ENCODE results near the gene PCDHGB4.
A peak's percentile ranks its signal among the peaks of the same experiment; 100 is the strongest.

PCDHGB4 gene

GRCh38 chr5:141349917-141350619 lies 37.4 kb upstream of the PCDHGB4 start, which contains the start of gene PCDHGB1:
Gene PCDHGB1 (plus strand): TSS chr5:141350099. CDS start chr5:141350261, 162 bp downstream.
- no peak for DNase-seq (ENCODE audit: extremely low read depth, low read depth)
- TF ChIP-seq CTCF (IDR thresholded peaks at IDR 0.05; ENCODE audit: low read depth, low read length): peak; percentile 45

GRCh38 chr5:141351591-141351990 lies 35.9 kb upstream of the PCDHGB4 start:
- DNase-seq (ENCODE audit: extremely low read depth, low read depth): no peak
- TF ChIP-seq CTCF (IDR thresholded peaks at IDR 0.05; ENCODE audit: low read depth, low read length): no peak

GRCh38 chr5:141354900-141355469 lies 32.5 kb upstream of the PCDHGB4 start, which contains the start of gene PCDHGA4:
Gene PCDHGA4 (plus strand): TSS chr5:141355021. CDS start chr5:141355108, 87 bp downstream.
- no peak for DNase-seq (ENCODE audit: extremely low read depth, low read depth)
- TF ChIP-seq CTCF (IDR thresholded peaks at IDR 0.05; ENCODE audit: low read depth, low read length): peak; percentile 38

GRCh38 chr5:141355641-141356040 lies 31.9 kb upstream of the PCDHGB4 start:
- DNase-seq (ENCODE audit: extremely low read depth, low read depth): no peak
- no peak for TF ChIP-seq CTCF (IDR thresholded peaks at IDR 0.05; ENCODE audit: low read depth, low read length)

GRCh38 chr5:141356133-141356532 lies 31.4 kb upstream of the PCDHGB4 start:
- TF ChIP-seq CTCF (IDR thresholded peaks at IDR 0.05; ENCODE audit: low read depth, low read length): no peak
- DNase-seq (ENCODE audit: extremely low read depth, low read depth): no peak

- DNase-seq (ENCODE audit: extremely low read depth, low read depth): no peak
- TF ChIP-seq CTCF (IDR thresholded peaks at IDR 0.05; ENCODE audit: low read depth, low read length): no peak
Measured at GRCh38 chr5:141356950-141357349, 30.5 kb upstream of the PCDHGB4 start.

- TF ChIP-seq CTCF (IDR thresholded peaks at IDR 0.05; ENCODE audit: low read depth, low read length): peak; percentile 29
- DNase-seq (ENCODE audit: extremely low read depth, low read depth): no peak
Measured at GRCh38 chr5:141359790-141360426, 27.6 kb upstream of the PCDHGB4 start, which contains the start of gene PCDHGB2. Gene PCDHGB2 (plus strand): TSS chr5:141359994. CDS start chr5:141360136, 142 bp downstream.

Data from AG09319 (cell line).